B cell (primary cell): ENCODE results near the gene SCARF1.

Experiments used
- EZH2 ChIP-seq: IDR thresholded peaks from 2 replicates; pipeline ENCODE4 v1.6.1; 2012; ENCODE audit warnings: borderline replicate concordance, low read depth, mild to moderate bottlenecking, moderate library complexity, low read length; ENCODE audit not compliant: insufficient read depth, poor library complexity, severe bottlenecking
- TF ChIP-seq, protein P1 (sequence below): fragments of 200-600 bp; IDR thresholded peaks from one replicate; pipeline ENCODE4 v1.8.0; 2022; ENCODE audit warnings: antibody characterized with exemption, mild to moderate bottlenecking

- TF ChIP-seq, protein P1, sequence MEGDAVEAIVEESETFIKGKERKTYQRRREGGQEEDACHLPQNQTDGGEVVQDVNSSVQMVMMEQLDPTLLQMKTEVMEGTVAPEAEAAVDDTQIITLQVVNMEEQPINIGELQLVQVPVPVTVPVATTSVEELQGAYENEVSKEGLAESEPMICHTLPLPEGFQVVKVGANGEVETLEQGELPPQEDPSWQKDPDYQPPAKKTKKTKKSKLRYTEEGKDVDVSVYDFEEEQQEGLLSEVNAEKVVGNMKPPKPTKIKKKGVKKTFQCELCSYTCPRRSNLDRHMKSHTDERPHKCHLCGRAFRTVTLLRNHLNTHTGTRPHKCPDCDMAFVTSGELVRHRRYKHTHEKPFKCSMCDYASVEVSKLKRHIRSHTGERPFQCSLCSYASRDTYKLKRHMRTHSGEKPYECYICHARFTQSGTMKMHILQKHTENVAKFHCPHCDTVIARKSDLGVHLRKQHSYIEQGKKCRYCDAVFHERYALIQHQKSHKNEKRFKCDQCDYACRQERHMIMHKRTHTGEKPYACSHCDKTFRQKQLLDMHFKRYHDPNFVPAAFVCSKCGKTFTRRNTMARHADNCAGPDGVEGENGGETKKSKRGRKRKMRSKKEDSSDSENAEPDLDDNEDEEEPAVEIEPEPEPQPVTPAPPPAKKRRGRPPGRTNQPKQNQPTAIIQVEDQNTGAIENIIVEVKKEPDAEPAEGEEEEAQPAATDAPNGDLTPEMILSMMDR: no peak
- TF ChIP-seq EZH2: no peak
Measured at GRCh38 chr17:1638624-1639300, 6.8 kb downstream of the SCARF1 start.
